ENCODE data around the gene OSBPL10.

OSBPL10 gene

DNA sequence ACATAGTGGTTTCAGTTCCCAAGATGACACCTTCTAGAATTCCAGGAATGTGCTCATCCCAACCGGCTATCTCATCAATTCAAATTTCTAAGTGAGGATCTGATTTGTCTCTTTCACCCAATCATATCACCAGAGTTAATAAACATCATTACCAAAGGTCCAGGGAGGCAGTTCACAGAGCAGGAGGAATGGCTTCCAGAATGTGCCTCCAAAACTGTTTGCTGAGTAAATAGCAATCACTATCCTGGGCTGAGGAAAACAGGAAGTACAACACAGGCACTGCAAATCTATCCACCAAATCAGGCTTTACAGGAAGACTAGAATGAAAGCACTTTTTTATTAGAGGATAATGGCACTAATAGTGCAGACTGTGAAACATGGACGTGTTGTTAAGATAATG is 61.5 kb downstream of the OSBPL10 start:
- DNase-seq, result no peak

DNA sequence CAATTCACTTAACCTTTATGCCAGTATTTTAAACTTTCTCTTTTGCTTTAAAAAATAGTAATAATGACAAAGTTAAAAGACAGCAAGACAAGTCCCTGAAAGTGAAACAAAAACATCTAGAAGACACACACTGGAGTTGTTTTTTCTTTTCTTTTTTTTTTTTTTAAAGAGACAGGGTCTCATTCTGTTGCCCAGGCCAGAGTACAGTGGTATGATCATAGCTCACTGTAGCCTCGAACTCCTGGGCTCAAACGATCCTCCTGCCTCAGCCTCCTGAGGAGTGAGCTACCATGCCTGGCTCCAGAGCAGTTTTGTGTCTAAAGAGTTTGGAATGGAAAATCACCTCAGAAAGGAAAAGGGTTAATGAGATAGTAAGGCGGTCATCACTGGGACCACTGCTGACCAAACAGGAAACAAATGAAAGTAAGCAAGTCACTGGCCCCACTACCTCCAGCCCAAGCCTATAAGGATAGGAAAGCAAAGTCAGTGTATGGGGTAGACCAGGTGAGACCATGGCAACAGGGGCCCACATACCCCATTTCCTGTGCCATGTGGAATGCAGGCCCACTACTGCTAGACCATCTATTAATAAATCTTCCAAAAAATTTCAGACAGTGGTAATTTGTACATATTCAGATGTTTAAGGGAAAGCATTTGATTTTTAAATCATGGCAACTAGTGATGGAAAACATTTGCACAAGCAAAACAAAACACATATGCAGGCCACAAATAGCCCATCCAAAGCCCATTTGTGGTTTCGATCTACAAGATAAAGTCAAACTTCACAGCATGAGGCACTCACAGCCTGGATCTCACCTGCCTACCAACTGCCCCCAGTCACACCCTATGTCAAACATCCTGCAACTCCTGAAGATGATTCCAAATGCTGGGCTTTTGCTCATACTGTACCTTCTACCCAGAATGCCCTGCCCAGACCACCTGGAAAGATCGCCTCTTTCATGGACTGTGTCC is 62.6 kb downstream of the OSBPL10 start:
- no peak for DNase-seq

DNA sequence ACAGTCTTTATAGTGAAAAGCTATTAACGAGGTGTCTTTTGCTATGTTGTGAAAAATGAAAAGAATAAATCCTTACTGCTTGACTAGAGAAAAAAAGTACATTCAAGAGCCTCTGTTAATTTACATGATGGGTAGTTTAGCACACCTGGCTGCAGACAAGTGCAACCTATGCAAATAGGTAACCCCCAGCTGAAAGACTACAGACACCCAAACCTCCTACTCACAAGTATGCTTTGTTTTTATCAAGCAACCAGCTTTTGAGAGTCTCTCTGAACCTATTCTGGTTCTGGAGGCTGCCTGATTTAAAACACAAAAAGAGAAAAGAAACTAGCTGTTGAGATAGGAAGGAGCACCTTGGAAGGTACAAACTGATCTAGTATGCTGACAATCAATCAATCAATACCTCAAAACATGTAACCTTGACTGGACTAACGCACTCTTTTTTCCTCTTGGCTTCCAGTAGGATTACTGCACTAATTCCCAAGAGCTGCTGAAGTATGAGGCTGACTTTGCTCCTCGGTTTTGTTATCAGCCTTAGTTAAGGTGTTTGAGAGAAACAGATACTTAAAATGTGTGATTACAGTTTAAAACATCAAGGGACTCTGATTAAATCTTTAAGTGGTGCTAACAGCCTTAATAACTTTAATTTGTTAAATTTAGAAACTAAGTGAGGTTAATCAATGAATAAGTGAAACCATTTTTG is 63.6 kb downstream of the OSBPL10 start:
- DNase-seq, result no peak

DNA sequence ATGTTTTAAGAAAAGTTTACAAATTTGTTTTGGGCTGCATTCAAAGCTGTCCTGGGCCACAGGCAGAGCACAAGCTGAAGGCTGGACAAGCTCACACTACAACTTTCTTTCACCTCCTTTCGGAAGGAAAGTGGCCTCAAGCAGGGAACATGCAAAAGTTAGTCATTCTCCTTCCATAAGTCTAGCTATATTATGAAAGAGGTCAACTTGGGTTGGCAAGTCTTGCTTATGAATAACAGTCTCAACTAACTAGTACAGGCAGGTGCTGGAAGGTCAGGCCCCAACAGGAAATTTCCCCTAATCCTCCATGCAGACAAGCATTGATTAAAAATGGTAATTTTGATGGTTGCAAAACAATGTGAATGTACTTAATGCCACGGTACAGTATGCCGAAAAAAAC is 69.4 kb downstream of the OSBPL10 start:
- DNase-seq, result no peak

DNA sequence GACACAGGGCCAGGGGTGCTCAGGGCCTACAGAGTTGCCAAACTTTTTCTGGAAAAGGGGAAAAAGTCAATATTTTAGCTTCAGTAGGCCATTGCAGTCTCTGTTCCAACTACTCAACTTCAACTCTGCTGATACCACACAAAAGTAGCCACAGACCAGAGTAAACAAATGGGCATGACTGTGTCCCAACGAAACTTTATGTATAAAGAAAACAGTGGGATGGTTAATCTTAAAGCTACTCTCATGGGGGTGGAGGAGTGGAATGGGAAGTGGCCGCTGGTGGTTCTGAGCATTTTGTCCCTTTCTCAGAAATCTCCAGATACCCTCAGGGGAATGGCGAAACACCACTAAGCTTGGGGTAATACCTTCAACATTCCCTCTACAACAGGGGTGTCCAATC is 69.9 kb downstream of the OSBPL10 start:
- DNase-seq, result no peak

DNA sequence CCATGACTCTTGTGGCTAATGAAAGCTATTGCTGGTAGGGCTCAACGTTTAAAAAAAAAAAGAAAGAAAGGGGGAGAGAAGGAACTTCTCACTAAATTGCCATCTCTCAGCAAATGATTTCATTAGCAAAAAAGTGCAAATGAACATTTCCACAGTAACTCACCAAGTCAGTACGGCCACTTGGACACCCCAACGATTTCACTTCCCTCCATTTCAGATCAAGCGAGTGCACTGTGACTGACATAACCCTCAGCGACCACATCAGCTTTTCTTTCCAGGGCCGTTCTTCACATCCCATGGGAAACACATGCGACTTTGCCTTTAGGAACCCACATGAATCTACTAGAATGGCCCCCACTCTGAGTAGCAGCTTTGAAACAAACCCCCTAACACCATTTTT is 71.6 kb downstream of the OSBPL10 start:
- no peak for DNase-seq

DNA sequence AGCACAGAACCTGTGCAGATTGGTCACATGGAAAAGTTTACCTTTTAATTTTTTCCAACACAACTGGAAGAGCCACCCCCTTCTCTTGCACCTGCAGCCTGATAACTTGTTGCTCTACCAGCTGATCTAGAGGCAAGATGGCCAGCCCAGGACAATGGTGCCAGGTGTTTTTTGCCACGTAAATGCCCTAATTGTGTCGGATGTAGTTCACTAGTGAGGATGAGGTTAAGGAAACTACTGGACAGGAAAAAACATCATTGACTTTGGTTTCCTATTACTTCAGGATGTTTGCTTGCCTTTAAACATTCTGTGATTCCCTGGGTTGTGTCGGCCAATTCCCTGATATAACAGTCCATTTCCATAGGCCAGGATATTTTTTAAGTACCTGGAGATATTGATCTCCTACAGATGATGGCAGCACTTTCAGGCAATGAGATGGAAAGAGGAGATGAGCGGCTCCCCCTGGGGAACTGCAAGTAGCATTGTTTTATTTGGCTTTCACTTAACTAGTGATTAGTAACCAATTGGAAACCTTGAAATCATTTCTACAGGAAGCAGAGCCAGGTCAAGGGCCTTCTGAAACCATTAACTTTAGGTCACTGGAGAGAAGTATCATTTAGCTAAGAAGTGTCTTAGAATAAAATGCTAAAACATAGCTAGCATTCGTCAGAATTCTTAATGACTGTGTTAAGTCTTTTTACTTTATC is 72.5 kb downstream of the OSBPL10 start:
- no peak for DNase-seq

DNA sequence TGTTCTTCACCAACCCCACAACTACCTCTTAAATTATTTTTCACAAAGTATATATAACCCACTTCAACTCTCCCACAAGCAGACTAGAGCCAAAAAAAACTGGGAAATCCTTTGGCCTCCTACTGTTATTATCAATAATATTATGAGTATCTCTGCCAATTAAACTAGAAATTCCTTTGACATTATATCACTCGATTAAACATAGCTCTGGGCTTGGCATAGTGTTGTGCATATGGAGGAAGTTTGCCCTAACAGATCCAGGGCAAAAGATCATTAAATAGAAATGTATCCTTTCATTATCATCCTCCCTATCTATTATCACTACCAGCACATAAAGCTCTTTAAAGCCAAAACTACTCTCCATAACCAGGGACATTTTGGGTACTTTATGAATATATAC is 74.9 kb downstream of the OSBPL10 start:
- DNase-seq, result no peak

DNA sequence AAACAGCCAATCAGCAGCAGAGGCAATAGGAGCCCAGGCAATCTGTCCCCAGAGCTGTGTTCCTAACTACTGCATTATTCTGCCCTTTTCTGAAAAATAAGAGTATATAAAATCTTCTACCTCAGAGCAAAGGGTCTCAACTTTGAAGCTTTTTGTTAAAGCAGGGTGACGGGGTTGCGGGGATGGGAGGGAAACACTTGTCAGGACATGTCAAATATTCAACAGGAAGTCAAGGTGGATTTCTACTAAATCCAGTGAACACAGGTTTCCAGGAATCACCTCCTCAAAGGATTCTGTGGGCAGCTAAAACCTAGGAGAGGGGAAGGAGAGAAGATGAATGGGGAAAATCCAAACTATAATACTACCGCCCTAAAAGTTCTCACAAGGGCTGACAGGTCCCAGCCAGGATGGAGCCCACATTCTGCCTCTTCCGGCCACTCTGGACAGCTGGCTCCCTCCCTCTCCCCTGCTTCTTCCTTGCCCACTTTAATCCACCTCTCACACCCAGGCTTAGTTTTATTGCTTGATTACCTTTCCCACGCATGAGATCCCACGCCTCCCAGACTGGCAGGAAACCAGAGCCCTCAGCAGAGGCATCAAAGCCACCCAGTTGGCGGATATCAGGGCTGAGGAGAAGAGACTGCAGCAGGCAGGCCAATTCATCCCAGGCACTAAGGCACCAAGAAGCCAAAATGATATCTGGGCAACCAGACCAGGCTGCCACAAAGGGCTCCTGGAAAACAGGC is 77.2 kb downstream of the OSBPL10 start:
- no peak for DNase-seq

DNA sequence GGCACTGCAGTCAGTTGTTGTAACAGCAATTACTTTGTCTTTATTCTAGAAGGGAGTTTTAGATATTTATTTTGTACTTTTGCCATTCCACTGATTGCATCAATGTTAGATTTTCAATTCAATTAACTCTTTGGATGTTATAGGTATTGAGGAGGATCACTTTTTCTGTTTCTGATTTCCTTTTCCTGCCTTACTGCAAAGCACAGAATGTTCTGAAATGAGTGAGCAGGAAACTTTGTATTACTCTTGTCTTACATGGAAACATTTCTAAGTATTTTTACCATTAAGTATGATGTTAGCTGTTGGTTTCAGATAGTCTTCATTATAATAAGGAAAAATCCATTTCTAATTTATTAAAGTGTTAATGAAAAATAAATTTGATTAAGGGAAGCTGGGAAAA is 80.5 kb downstream of the OSBPL10 start:
- no peak for DNase-seq

DNA sequence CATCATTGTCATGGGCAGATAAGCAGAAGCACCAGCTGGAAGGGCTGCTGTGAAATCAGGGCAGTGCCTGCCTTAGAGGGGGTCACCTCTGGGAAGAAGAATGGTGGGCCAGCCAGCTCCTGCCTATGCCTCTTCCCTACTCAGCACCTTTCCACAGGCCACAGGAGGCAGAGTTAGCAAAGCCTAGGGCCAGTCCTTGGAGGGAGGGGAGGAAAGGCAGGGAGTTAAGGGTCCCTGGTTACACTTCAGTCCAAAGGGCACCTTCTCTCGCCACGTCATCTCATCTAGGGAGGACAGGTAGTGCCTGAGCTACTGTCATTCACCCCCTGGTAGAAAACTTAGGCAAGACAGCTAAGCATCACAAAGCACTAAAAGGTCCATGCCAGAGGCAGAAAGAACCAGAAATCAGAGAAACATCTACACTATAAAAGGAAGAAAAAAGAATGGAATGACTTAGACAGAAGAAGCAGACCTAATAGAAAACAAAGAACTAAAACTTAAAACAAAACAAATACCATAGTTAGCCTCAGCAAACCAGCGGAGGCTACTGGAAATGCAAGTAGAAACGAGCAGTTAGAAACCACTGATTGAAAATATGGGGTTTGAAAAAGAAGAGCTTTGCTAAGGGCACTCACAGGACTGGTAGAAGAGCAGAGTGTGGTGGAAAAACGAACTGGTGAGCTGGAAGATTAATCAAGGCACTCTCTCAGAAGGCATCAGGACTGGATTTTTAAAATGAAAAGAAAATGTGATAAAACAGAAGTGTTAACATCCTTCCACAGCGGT is 84.2 kb downstream of the OSBPL10 start:
- DNase-seq, result no peak

DNA sequence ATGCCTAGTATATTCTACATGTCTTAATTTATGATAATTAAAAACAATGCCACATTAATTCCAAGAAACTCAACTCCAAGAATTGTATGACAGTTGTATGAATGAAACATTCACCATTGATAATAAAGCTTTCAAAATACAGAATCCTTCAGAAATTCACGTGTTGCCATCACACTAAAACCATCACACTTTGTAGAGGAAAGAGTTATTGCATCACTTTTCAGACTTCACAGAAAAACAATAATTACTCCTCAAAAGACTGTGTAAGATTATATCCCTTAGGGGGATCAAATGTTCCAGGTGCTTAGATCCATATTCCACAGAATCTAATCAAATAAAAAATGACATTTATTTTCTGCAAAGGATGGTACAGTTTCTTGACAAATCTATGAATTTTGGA is 85.0 kb downstream of the OSBPL10 start:
- no peak for DNase-seq

DNA sequence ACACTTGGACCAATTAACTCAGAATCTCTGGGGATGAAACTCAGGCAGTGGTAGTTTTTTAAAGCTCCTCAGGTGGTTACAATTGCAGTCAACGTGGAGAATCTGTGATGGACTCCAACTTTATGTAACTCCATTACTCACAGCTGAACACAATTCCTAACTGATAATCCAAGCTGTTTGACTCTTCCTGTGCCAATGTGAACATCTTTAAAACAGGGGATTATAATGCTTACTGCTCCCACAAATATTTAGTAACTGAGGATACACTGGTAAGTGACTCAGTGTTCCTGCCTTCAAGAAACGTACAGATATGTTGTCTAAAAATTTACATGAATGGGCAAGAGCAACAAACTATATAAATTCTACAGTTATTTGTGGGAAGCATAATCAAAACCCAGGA is 85.6 kb downstream of the OSBPL10 start:
- no peak for DNase-seq

DNA sequence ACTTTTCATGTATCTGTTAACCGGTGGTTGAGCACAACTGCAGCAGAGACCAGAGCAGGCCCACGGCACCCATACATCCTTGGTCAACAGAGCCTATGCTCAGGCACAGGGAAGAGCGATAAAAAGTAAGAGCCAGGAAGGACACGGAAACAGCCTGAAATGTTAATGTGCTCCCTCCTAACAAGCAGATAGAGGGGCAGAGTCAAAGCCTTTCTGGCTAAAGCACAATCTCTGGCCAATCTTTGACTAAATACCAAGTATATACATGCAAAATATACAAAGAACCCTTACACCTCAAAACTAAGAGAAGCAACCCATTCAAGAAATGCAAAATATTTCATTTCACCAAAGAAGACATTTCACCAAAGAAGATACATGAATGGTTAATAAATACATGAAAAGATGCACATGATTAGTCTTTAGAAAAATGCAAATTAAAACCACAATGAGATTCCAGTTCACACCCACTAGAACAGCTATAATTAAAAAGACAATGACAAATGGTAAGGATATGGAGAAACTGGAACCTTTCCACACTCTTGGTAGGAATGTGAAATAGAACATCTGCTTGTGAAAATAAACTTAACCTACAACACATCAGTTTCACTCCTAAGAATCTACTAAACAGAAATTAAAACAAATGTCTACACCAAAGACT is 88.0 kb downstream of the OSBPL10 start:
- no peak for DNase-seq

DNA sequence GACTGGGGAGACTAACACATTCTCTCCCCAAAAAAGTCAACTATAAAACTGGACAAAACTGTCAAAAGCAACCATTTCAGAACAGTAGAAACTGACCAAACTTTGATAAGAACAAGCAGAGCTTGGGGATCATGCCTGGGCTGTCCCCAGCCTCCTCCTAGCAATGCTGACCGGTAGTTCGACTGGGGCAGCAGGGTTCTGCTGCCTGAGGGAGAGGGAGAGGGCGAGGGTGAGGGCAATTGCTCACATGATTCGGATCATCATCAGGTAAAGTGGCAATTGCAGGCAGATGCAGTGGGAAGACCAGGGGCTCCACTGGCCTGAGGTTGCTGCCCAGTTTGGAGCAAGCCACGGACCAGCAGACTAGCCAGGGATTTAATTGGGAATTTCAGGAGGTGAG is 88.6 kb downstream of the OSBPL10 start:
- no peak for DNase-seq

DNA sequence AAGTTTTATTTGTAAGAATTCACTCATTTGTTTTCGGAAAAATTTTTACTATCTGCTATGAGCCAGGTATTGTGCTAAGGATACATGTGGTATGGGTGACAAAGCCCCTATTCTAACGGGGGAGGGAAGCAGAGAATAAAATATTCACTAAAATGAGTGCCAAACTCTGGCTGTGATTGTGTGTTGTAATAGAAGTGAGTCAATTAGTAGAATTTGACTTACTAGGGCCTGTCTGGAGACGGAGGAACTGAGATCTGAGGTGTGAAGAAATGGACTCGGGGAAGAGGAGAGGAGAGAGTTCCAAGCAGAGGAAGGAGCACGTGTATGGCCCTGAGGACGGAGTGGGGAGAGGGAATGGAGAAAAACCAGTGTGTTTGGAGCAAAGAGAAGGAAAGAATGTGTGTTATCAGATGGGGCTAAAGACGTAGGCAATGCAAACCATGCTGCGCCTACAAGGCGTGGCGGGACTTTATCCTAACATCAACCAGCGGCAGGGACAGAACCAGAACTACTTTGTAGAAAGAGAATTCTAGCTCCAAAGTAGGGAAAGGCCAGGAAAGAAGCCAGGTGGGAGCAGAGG is 89.1 kb downstream of the OSBPL10 start:
- no peak for DNase-seq

DNA sequence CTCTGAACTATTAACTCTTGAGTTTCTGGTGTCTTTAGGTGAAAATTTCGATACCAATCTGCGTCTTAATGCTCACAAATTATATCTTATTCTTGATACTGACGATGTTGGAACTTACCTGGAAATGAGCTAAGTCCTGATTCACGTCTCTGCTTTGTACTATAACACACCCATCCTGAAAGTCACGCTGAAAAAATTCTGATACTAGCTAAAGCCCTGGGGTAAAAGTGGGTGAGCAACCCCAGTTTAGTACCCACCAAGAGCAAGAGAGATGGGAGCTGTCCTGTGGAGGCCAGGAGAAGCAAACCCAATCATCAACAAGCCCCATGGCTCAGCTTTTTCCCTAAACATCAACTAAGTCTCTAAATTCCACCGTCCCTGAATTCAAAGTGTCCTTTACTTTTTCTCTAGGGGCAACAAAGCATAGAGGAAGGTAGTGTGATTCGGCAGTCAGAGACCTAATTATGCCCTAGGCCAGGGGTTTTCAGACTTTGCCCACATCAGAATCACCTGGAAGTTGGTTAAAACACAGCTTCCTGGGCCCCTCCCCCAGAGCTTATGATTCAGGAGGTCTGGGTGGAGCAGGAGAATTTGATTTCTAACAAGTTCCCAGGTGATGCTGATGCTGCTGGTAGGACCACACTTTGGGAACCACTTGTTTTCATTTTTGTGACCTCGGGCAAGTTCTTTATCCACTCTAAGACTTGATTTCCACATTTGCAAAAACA is 90.2 kb downstream of the OSBPL10 start:
- no peak for DNase-seq

DNA sequence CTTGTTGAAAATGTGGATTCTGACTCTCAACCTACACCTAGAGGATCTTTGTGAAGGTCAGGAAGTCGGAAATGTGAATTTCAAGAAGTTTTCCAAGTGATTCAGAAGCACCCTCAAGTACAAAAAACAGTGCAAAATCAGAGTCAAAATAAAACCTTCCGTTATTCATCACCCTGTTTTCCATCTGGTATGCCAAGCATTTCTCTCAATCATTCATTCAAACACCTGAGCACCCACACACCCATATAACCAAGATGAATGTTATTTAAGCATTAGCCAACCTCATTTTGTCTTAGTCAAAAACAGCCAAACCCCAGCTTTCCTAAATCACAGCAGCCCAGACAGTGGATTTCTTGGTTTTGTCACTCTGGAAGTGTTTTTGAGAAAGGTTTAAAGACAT is 91.1 kb downstream of the OSBPL10 start:
- no peak for DNase-seq

DNA sequence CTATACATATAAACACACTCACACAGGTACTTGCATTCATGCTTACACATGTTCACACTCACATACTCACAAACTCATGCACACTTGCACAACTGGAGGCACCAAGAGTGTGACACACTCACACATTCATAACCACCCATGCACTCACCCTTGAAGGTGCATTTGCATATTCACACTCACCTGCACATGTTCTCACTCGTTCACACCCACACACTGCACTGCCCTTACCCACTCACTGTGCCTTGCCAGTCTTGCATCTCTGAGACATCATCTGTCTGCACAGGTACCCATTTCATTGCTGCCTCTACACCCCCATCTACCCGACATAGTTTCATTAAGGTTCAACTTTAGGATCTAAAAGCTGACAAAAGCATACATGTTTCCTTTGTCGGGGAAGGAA is 95.8 kb downstream of the OSBPL10 start:
- no peak for DNase-seq

DNA sequence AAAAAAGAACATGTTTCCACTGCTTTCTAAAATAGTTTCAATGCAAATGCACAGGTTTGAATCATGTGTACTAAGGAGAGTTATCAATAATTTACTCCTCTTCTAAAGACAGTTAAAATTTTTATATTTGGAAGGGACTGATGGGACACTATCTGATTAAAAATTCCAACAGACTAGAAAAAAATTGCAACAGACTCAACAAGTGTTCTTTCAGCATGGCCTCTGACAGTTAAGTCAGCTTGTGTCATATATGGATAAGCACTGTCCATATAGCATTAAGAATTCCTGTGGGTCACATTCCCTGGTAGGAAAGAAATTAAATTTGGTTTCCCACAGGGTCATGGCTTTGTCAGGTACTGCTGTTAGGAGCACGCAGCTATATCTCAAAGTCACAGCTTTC is 96.8 kb downstream of the OSBPL10 start:
- no peak for DNase-seq
